GM08714 (cell line): ENCODE measurements around the gene KRTCAP3.
A peak's percentile ranks its signal among the peaks of the same experiment; 100 is the strongest.

Experiments used
- H3K4me3 ChIP-seq: fragments of 200-500 bp; sonication (Bioruptor generic); 2 replicates; pipeline ENCODE4 v1.5.1; 2014; ENCODE audit warnings: mild to moderate bottlenecking, low read length, inconsistent platforms
- ZNF274 ChIP-seq: IDR thresholded peaks from 2 replicates; pipeline ENCODE4 v1.6.1; 2012; ENCODE audit warnings: mild to moderate bottlenecking, low read depth, low read length

Gene KRTCAP3

DNA sequence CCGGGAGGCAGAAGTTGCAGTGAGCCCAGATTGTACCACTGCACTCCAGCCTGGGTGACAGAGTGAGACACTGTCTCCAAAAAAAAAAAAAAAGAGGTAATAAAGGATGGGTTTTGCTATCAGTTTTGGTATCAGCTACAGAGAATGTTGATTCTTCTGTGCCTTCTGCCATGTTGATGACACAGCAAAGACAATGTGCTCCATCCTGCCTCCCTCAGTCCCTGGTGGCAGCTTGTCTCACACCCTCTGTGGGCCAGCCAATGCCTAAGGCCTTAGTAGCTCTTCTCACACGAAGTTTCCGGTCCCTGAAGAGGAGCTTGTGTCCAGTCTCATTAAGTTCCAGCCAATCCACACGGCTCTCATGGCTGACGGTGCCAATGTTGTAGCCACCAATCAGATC is 29.8 kb downstream of the KRTCAP3 start:
- TF ChIP-seq ZNF274 = no peak
- H3K4me3 ChIP-seq = no peak overlapping the region

DNA sequence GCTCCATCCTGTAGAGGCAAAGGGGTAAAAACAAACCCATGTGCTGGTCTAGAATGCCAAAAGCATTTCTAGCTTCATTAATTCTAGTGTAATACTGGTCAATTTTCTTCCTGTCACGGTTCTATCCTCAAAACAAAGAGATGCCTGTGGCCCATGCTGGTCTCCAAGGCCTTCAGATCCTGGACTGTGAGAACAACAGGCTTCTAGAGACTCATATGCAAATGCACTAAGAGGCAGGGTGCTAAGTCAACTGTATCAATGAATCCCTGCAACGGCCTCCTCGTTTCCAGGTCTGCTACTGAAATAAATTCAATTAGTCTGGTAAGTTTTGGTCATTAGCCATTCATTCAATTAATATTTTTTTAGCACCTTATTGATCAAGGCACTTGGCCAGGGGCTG is 43.3 kb downstream of the KRTCAP3 start:
- no peak for TF ChIP-seq ZNF274
- no peak overlapping the region for H3K4me3 ChIP-seq

DNA sequence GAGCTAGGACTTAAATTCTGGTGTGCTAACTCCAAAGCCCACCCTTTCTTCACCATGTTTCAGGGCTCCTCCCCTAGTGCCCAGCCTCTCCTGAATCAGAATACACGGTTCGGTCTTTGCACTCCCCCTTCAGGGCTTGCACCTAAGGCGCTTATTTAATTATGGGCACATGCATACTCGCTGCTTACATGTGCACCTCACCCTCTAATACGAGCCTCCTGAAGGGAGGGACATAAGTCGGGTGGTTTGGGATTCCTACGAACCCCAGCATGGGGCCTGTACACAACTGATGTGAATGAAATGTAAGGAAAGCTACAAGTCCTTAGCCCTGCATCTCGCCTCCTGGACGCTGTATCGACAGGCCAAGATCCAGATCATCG is 46.9 kb downstream of the KRTCAP3 start:
- peak overlapping the region; percentile 81 for H3K4me3 ChIP-seq
- TF ChIP-seq ZNF274 = no peak

- TF ChIP-seq ZNF274 = no peak
- H3K4me3 ChIP-seq = peak within 1 kb of the TSS; percentile 81
Measured at GRCh38 chr2:27489498-27490397, 47.6 kb downstream of the KRTCAP3 start, which contains the start of gene IFT172. Gene IFT172 (minus strand): TSS chr2:27489743. CDS start chr2:27489653, 90 bp downstream.

GRCh38 chr2:27492557-27492956 is 50.4 kb downstream of the KRTCAP3 start:
- no peak overlapping the region for H3K4me3 ChIP-seq
- no peak for TF ChIP-seq ZNF274

DNA sequence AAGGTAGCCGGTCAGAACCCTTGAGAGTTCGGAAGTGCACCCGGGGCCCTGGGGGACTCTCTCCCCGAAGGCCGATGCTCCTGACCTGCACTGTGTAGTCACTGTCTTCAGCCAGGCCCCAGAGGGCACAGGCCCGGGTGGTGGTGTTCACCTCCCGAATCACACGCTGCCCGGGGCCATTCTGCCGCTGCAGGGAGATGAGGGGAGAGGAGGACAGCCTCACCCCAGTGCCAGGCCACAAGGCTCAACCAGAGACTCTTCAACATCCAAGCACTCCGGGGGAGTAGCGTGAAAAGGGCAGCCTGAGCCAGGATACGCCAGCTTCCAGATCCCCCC is 51.7 kb downstream of the KRTCAP3 start:
- TF ChIP-seq ZNF274 = no peak
- no peak overlapping the region for H3K4me3 ChIP-seq
